MM.1S (cell line): ENCODE data around the gene KDM4C.

Experiments used
- DNase-seq: peaks from one replicate; pipeline ENCODE4 v3.0.0-alpha.2; 2015
- H2AFZ ChIP-seq: fragments of 300-600 bp; sonication (generic); 2 replicates; pipeline ENCODE4 v1.6.0; 2016; ENCODE audit warnings: antibody characterized with exemption, low read length
- H3F3A ChIP-seq: fragments of 300-600 bp; sonication (generic); 2 replicates; pipeline ENCODE4 v1.6.1; 2016; ENCODE audit warnings: mild to moderate bottlenecking, antibody characterized with exemption, low read length, moderate library complexity, mixed read lengths; ENCODE audit not compliant: insufficient read depth
- H3K27ac ChIP-seq: fragments of 300-600 bp; sonication (generic); 2 replicates; pipeline ENCODE4 v1.5.1; 2016; ENCODE audit warnings: mild to moderate bottlenecking, low read length
- H3K27me3 ChIP-seq: fragments of 300-600 bp; sonication (generic); replicated peaks from 2 replicates; pipeline ENCODE4 v1.6.0; 2016; ENCODE audit warnings: low read length; ENCODE audit not compliant: insufficient read depth
- H3K36me3 ChIP-seq: fragments of 300-600 bp; sonication (generic); replicated peaks from 2 replicates; pipeline ENCODE4 v1.6.1; 2016; ENCODE audit warnings: mild to moderate bottlenecking, low read length, mixed read lengths; ENCODE audit not compliant: insufficient read depth
- H3K4me1 ChIP-seq: fragments of 300-600 bp; sonication (generic); 2 replicates; pipeline ENCODE4 v1.6.1; 2016; ENCODE audit warnings: low read length, mixed read lengths
- H3K4me2 ChIP-seq: fragments of 300-600 bp; sonication (generic); 2 replicates; pipeline ENCODE4 v1.6.0; 2016; ENCODE audit warnings: low read depth, low read length
- H3K4me3 ChIP-seq: fragments of 300-600 bp; sonication (generic); 2 replicates; pipeline ENCODE4 v1.5.1; 2016; ENCODE audit warnings: low read length, mixed read lengths
- H3K79me2 ChIP-seq: fragments of 300-600 bp; sonication (generic); 2 replicates; pipeline ENCODE4 v1.6.1; 2016; ENCODE audit warnings: mixed run types, low read length, mixed read lengths
- H3K9ac ChIP-seq: fragments of 300-600 bp; sonication (generic); 2 replicates; pipeline ENCODE4 v1.6.1; 2016; ENCODE audit warnings: low read length, mixed read lengths
- H3K9me2 ChIP-seq: fragments of 300-600 bp; sonication (generic); replicated peaks from 2 replicates; pipeline ENCODE4 v1.6.1; 2016; ENCODE audit warnings: mild to moderate bottlenecking, low read length, mixed read lengths; ENCODE audit not compliant: insufficient read depth
- H3K9me3 ChIP-seq: fragments of 300-600 bp; sonication (generic); replicated peaks from 2 replicates; pipeline ENCODE4 v1.6.1; 2016; ENCODE audit warnings: mild to moderate bottlenecking, low read length, mixed read lengths; ENCODE audit not compliant: insufficient read depth
- H4K20me1 ChIP-seq: fragments of 300-600 bp; sonication (generic); 2 replicates; pipeline ENCODE4 v1.6.1; 2016; ENCODE audit warnings: mild to moderate bottlenecking, low read length, moderate library complexity, mixed read lengths; ENCODE audit not compliant: insufficient read depth
- CTCF ChIP-seq: fragments of 300-600 bp; sonication (generic); IDR thresholded peaks from 2 replicates; pipeline ENCODE4 v1.5.1; 2016; ENCODE audit warnings: antibody characterized with exemption, low read length, mixed read lengths
- EZH2 ChIP-seq: fragments of 300-600 bp; sonication (generic); optimal IDR thresholded peaks from 2 replicates; pipeline ENCODE3; 2017; ENCODE audit warnings: low read depth, mild to moderate bottlenecking, antibody characterized with exemption, low read length, mixed read lengths
- EZH2phosphoT487 ChIP-seq: fragments of 300-600 bp; sonication (generic); IDR thresholded peaks from 2 replicates; pipeline ENCODE4 v1.6.1; 2018; ENCODE audit warnings: antibody characterized with exemption, low read length

Gene KDM4C

GRCh38 chr9:6925836-6926235 lies 168.1 kb downstream of the KDM4C start:
- Histone ChIP-seq H3K36me3 (no peaks in the 10 kb centered on the region), H3K9me3 (no peaks in the 10 kb centered on the region), H2AFZ (no peak overlapping the region), H3K4me3 (no peak overlapping the region), H3K9me2 (no peaks in the 10 kb centered on the region), H3F3A (no peaks in the 10 kb centered on the region), H3K27me3 (no peaks in the 10 kb centered on the region), H3K4me2 (no peak overlapping the region), H3K27ac (no peak overlapping the region), H3K4me1 (no peaks in the 10 kb centered on the region), H3K9ac (no peak overlapping the region), H3K79me2 (no peaks in the 10 kb centered on the region), H4K20me1 (no peaks in the 10 kb centered on the region)
- no peak for TF ChIP-seq EZH2
- no peak for TF ChIP-seq EZH2phosphoT487
- no peak for TF ChIP-seq CTCF
- no peak for DNase-seq

- Histone ChIP-seq H3K4me2 (no peak overlapping the region), H3F3A (no peaks in the 10 kb centered on the region), H3K27me3 (no peaks in the 10 kb centered on the region), H2AFZ (no peak overlapping the region), H3K9me2 (no peaks in the 10 kb centered on the region), H4K20me1 (no peaks in the 10 kb centered on the region), H3K9me3 (no peaks in the 10 kb centered on the region), H3K9ac (no peak overlapping the region), H3K27ac (no peak overlapping the region), H3K36me3 (no peaks in the 10 kb centered on the region), H3K4me1 (no peaks in the 10 kb centered on the region), H3K79me2 (no peaks in the 10 kb centered on the region), H3K4me3 (no peak overlapping the region)
- TF ChIP-seq EZH2phosphoT487 = no peak
- no peak for TF ChIP-seq CTCF
- no peak for TF ChIP-seq EZH2
- DNase-seq = no peak
These were observed 168.7 kb downstream of the KDM4C start for GRCh38 chr9:6926436-6926835.

GRCh38 chr9:6927838-6928237 lies 170.1 kb downstream of the KDM4C start:
- Histone ChIP-seq H3K36me3 (no peaks in the 10 kb centered on the region), H3K9me3 (no peaks in the 10 kb centered on the region), H3F3A (no peaks in the 10 kb centered on the region), H2AFZ (no peak overlapping the region), H3K9ac (no peak overlapping the region), H4K20me1 (no peaks in the 10 kb centered on the region), H3K79me2 (no peaks in the 10 kb centered on the region), H3K9me2 (no peaks in the 10 kb centered on the region), H3K4me1 (no peaks in the 10 kb centered on the region), H3K4me2 (no peak overlapping the region), H3K27me3 (no peaks in the 10 kb centered on the region), H3K4me3 (no peak overlapping the region), H3K27ac (no peak overlapping the region)
- no peak for TF ChIP-seq EZH2
- TF ChIP-seq CTCF = no peak
- no peak for TF ChIP-seq EZH2phosphoT487
- no peak for DNase-seq
